GM19193 (cell line): ENCODE data around the gene MFAP2.

ENCODE experiments used
- POLR2A ChIP-seq: IDR thresholded peaks from 4 replicates; pipeline ENCODE4 v1.6.1; 2011; ENCODE audit not compliant: insufficient read depth, insufficient read length; ENCODE audit errors: extremely low read depth

MFAP2 gene

GRCh38 chr1:16980473-16981268 is at the start of gene MFAP2:
TSS of gene MFAP2 (minus strand) at chr1:16980620. CDS start at chr1:16978273, 2,347 bp downstream.
- TF ChIP-seq POLR2A = no peak

DNA sequence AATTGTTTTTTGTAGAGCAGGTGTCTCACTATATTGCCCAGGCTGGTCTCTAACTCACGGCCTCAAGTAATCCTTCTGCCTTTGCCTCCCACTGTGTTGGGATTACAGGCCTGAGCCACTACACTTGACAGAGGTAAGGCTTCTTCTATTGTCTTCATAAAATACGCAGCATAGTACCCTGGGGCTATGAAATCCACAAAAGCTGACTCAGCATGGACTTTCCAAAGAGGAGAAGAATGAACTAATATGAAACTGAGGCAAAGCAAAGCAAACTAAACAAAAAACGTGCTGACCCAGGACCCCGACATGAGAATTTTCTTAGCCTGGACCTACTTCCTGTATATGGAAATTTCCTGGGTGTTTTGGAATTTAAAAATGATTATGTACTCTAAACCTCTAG is 49.8 kb upstream of the MFAP2 start:
- no peak for TF ChIP-seq POLR2A

- no peak for TF ChIP-seq POLR2A
Measured at GRCh38 chr1:17028662-17029188, 48.3 kb upstream of the MFAP2 start.

GRCh38 chr1:17027900-17028299 is 47.5 kb upstream of the MFAP2 start:
- no peak for TF ChIP-seq POLR2A

DNA sequence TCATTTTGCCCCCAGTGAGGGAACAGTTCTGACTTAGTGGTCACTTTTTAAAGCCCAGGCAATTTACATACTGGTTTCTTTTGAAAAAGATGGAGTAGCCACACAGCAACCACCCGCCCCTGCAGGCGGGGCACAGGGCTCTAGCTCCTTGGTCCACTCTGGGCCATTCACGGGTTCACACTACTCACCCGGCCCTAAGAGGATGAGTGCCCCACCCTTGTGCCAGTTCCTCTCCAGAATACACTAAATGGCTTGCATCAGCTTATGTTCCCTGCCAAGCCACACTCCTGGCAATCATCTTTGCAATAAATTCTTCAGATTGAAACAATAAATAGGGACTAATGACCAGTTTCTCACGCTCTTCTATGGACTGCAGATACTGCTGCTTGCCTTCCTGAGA is 47.0 kb upstream of the MFAP2 start:
- no peak for TF ChIP-seq POLR2A

DNA sequence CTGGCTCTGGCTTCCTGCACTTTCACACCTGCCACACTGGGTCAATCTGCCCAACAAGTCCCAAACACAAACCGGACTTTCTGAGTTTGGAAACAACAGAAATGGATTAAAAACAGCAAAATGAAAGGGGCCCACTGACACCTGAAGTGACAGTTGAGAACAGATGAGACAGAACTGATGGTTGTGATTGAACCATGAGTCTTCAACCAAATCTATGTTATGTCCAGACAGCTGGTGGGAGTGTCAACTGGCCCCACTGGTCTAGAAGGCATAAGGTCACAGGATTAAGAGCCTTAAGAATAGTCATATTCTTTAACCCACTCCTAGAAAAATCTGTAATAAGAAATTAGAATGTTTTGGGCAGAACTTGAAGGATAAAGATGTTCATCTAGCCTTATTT is 44.3 kb upstream of the MFAP2 start:
- no peak for TF ChIP-seq POLR2A

DNA sequence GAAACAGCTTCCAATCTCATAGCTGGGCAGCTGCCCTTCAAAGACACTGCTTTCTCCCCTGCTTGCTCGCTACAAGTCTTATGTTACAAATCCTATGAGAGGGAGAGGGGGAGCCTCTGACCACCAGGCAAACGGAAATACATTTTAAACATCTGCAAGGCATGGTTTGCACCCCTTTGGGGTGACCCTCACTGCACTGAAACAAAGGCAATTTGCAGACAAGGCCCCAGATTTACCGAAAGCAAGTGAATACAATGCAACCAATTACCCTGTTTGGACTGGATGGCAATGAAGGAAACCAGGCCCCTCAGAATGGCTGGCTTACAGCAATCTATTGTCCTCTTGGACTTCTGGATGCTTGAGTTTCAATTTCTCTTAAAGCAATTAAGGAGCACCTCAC is 43.2 kb upstream of the MFAP2 start:
- no peak for TF ChIP-seq POLR2A

GRCh38 chr1:17023102-17023501 is 42.7 kb upstream of the MFAP2 start:
- no peak for TF ChIP-seq POLR2A

DNA sequence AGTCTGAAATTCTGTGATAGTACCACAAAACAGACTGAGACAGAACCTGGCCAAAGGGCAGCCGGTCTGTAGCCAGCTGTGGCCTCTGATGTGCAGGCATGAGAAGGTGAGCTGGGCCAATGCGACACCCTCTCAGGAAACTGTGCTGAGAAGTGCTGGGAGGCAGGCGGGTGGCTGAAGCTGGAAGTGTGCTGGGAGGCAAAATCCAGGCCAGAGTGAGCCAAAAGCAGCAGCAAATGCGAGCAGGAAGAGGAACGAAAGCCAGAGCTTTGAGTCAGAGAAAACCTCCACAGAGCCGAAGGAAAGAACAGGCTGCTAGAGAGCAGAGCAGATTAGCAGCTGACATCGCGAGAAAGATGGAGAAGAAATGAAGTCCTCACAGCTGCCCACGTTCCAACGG is 41.5 kb upstream of the MFAP2 start:
- no peak for TF ChIP-seq POLR2A

DNA sequence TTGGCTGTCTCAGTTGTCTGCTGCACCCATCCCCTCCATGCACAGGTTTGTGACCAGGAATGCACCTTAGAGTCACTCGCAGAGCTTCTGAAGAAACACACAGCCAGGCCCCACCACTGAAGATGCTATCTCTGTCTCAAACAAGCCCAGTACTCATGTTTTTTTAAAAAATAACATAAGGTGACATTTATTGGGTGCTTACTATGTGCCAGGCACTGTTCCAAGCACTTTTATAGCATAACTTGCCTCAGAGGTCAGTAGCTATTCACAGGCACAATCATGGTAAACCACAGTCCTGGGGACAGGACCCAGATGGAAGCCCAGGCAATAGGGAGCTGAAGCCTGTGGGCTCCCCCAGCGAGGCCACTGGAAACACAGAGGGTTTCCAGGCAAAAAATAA is 40.1 kb upstream of the MFAP2 start:
- no peak for TF ChIP-seq POLR2A

- no peak for TF ChIP-seq POLR2A
Measured at GRCh38 chr1:17018849-17019248, 38.4 kb upstream of the MFAP2 start.

DNA sequence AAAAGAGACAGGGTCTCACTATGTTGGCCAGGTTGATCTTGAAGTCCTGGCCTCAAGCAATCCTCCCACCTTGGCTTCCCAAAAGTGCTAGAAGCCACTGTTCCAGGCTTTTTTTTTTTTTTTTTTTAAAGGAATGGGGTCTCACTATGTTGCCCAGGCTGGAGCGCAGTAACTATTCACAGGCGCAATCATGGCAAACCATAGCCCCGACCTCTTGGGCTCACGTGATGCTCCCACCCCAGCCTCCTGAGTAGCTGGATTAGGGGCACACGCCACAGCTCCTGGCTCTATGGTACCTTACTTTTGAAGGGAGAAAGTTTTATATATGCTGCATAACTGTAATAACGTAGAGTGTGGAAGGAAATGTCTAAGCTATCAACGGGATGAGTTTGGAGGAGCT is 37.0 kb upstream of the MFAP2 start:
- no peak for TF ChIP-seq POLR2A

DNA sequence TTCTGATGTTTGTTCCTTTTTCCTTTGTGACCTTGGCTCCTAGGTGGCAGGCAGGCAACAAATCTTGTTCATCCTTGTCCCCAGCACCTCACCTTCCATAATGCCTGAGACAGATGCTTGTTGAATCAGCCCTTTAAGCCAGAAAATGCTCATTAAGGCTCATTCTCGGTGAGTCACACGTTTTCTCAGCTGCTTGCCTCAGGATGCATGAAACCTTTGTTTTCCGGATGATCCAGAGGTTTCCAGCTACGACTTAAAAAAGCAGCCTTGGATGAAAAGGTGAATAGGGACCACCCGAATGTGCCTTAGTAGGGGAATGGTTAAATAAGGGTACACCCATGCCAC is 35.9 kb upstream of the MFAP2 start:
- no peak for TF ChIP-seq POLR2A

DNA sequence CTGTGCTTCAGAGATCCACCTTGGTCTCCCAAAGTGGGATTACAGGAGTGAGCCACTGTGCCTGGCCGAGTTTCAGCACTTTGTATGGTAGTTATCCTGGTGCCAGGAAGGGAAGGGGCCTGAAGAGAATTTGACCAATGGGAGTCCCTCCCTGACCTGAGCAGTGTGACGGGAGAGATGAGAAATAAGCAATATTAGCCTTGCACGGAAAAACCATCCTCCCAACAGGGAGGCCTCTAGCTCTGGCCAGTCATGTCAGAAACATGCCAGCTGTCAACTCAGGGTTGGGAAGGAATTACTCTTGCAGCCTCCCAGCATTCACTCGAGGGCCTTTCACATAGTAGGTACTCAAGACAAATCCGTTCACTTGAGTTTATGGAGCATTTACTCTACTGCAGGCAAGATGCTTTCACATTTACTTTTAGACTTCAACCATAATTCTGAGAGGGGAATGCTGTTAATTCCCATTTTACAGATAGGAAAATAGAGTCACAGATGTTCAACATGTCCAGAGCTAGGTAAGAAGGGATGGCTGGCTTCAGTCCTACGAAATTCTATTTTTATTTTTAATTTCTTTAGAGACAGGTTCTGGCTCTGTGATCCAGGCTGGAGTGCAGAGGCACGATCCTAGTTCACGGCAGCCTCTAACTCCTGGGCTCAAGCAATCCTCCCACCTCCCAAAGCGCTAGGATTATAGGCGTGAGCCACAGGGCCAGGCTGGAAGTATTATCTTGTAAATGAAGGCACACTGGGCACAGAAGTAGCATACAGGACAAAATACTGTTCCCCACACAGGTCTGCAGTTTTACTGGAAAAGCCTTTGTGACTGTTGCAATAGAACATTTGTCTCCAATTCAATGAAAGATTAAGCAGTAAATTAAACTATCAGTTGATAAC is 34.5 kb upstream of the MFAP2 start:
- no peak for TF ChIP-seq POLR2A

- no peak for TF ChIP-seq POLR2A
Measured at GRCh38 chr1:17013491-17014320, 33.3 kb upstream of the MFAP2 start.
